Measurements from ENCODE around the gene HS2ST1.

HS2ST1 gene

GRCh38 chr1:86938450-86938849 lies 24.0 kb downstream of the HS2ST1 start:
- no peak overlapping the region for H3K4me3 ChIP-seq (ENCODE audit: low read depth, low read length)
- TF ChIP-seq CTCF (conservative IDR thresholded peaks at IDR 0.05; ENCODE audit: low read depth, low read length), result no peak
- DNase-seq (ENCODE audit: low read depth), result no peak

GRCh38 chr1:86938855-86939254 lies 24.4 kb downstream of the HS2ST1 start:
- no peak for DNase-seq (ENCODE audit: low read depth)
- TF ChIP-seq CTCF (conservative IDR thresholded peaks at IDR 0.05; ENCODE audit: low read depth, low read length), result no peak
- H3K4me3 ChIP-seq (ENCODE audit: low read depth, low read length), result no peak overlapping the region

- no peak for DNase-seq (ENCODE audit: low read depth)
- H3K4me3 ChIP-seq (ENCODE audit: low read depth, low read length), result no peak overlapping the region
- no peak for TF ChIP-seq CTCF (conservative IDR thresholded peaks at IDR 0.05; ENCODE audit: low read depth, low read length)
Observed at GRCh38 chr1:86939406-86939805, 25.0 kb downstream of the HS2ST1 start.

GRCh38 chr1:86940599-86940998 lies 26.2 kb downstream of the HS2ST1 start:
- no peak for DNase-seq (ENCODE audit: low read depth)
- TF ChIP-seq CTCF (conservative IDR thresholded peaks at IDR 0.05; ENCODE audit: low read depth, low read length), result no peak
- H3K4me3 ChIP-seq (ENCODE audit: low read depth, low read length), result no peak overlapping the region

GRCh38 chr1:86942042-86942441 lies 27.6 kb downstream of the HS2ST1 start:
- H3K4me3 ChIP-seq (ENCODE audit: low read depth, low read length), result no peak overlapping the region
- TF ChIP-seq CTCF (conservative IDR thresholded peaks at IDR 0.05; ENCODE audit: low read depth, low read length), result no peak
- DNase-seq (ENCODE audit: low read depth), result no peak

- TF ChIP-seq CTCF (conservative IDR thresholded peaks at IDR 0.05; ENCODE audit: low read depth, low read length), result no peak
- H3K4me3 ChIP-seq (ENCODE audit: low read depth, low read length), result no peak overlapping the region
- DNase-seq (ENCODE audit: low read depth), result no peak
Observed at GRCh38 chr1:86942743-86943142, 28.3 kb downstream of the HS2ST1 start.

GRCh38 chr1:86948212-86948611 lies 33.8 kb downstream of the HS2ST1 start:
- no peak for DNase-seq (ENCODE audit: low read depth)
- H3K4me3 ChIP-seq (ENCODE audit: low read depth, low read length), result no peak overlapping the region
- no peak for TF ChIP-seq CTCF (conservative IDR thresholded peaks at IDR 0.05; ENCODE audit: low read depth, low read length)
